HG03354 (cell line): ENCODE data around the gene TMEM202.
"Not testable (repeated sequence)": the region's sequence is repeated elsewhere in the genome, so short reads cannot be mapped to it uniquely, and the experiment has no call there.

Experiments
- ATAC-seq: cut with Tn5 transposase; IDR thresholded peaks from one replicate; pipeline ENCODE4 v1.9.1; 2021; ENCODE audit warnings: mild to moderate bottlenecking; ENCODE audit not compliant: unreplicated experiment, poor library complexity, severe bottlenecking

TMEM202 gene, protein sequence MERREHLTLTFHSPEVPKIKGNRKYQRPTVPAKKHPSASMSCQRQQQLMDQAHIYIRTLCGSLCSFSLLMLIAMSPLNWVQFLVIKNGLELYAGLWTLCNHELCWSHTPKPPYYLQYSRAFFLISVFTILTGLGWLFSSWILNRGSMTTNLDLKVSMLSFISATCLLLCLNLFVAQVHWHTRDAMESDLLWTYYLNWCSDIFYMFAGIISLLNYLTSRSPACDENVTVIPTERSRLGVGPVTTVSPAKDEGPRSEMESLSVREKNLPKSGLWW

GRCh38 chr15:72397796-72398588 is at the start of gene TMEM202:
TSS of gene TMEM202 (plus strand) at chr15:72398305. CDS start at chr15:72398327, 22 bp downstream.
- ATAC-seq = no peak

- no peak for ATAC-seq
Measured at GRCh38 chr15:72353266-72353665, 44.8 kb upstream of the TMEM202 start.

GRCh38 chr15:72354496-72354895 is 43.6 kb upstream of the TMEM202 start:
- no peak for ATAC-seq

DNA sequence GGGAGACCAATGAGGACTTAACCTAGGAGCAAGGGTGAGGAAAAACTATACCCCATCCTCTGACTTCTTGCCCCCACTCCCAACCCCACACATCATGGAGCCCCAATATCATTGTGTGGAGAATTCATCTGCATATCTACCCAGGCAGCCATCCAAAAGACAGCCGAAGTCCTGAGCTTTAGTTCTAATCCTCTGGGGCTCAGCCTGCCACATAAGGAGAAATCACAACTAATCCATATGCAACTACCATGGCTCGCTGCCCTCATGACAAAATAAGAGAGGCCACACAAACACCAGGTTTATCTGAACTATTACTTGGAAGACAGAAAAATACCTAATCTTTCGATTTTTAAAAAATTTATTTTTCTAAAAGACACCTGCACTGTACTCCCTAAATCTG is 40.0 kb upstream of the TMEM202 start:
- no peak for ATAC-seq

DNA sequence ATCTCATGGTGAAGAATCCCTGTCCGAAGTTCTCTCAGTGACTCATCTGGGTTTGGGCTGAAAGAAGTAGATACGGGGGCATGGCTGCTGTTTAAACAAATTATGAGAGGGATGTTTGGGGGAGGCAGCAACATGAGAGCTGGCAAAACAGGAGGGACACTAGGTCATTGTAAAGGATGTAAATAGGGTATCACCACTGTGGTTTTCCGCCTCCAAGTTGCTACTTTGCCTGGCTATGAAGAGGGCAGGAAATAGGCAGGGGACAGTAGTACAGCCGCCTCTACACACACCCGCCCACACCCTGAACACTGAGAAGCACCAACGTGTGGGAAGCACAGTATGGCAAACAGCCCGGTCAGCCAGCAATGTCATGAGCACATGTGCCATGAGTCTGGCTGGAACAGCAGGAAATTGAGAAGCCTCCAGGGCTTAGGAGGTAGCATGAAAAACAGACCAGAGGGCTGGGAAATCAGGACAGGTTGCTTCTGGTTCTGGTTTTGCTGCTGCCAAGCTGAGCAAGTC is 39.4 kb upstream of the TMEM202 start:
- ATAC-seq = no peak

GRCh38 chr15:72361176-72361575 is 36.9 kb upstream of the TMEM202 start:
- ATAC-seq = no peak

- ATAC-seq = peak; percentile 87
Measured at GRCh38 chr15:72365844-72366243, 32.3 kb upstream of the TMEM202 start.

GRCh38 chr15:72368325-72368724 is 29.8 kb upstream of the TMEM202 start:
- ATAC-seq = no peak

- no peak for ATAC-seq
Measured at GRCh38 chr15:72368899-72369298, 29.2 kb upstream of the TMEM202 start.

- no peak for ATAC-seq
Measured at GRCh38 chr15:72369964-72370363, 28.1 kb upstream of the TMEM202 start.

GRCh38 chr15:72372361-72372760 is 25.7 kb upstream of the TMEM202 start:
- no peak for ATAC-seq

DNA sequence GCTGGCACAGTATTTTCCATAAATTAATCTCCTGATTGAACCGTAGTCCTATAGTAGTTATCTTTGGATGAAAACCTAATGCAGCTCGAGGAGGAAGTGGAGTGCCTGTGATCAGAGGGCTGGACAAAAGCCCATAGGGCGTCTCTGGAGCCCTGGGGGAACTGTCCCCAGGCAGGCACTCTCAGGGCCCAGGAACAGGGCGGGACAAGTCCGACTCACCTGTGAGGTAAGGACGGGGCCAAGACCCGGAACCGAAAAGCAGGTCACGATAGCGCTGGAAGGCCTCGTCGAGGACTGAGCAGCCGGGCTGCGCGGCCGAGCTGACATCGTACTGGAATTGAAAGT is 22.6 kb upstream of the TMEM202 start:
- peak; percentile 51 for ATAC-seq

DNA sequence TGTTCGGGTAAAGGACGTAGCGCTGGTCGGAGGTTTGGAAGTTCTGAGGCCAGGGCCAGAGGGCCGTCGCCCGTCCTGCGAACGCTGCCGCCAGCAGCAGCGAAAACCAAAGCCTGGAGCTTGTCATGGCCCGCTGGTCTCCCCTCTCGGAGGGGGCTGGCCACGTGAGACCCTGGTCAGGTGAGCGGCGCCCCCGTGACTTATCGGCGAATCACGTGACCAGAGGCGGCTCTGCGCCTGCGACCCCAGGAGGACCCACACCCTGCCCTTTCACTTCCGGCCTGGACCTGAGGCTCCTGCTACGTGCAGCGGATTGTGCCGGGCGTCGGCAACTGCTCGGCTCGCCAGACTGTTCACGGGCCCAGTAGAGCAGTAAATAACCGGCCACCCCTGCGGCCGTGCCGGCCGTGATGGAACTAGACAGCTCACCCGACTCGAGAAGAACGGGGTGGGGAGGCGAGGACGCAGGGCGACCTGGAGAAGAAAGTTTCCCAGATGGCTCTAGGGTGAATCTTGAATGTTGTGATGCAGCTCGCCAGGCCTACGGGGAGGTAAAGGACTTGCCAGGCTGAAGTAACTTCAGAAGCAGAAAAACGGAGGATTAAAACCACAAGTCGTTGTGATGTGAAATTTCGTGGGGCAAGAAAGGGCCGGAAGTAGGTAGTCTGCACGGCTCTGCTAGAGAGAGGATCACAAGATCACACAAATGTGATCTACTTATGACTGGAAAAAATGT is 22.1 kb upstream of the TMEM202 start, which contains the start of gene HEXA:
TSS of gene HEXA (minus strand) at position 169 of the 736 bp plus-strand sequence. CDS start at position 127, 42 bp downstream.
- ATAC-seq = peak; percentile 79

DNA sequence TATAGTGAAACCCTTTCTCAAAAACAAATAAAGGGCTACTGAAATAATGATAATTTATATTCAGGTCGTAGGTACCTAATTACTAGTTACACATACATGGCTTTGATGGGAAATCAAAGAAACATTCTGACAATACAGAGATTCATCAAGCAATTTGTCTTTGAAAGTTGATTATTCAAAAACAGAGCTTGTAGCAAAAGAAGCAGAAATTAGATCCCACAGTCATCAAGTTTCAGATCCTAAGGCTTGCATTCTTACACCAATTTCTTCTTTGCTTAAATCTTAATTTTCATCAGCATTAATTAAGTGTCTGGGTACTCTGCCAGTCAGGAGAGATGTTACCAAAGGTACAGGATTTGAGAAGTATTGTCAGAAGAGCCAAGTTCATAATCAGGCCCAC is 20.8 kb upstream of the TMEM202 start:
- no peak for ATAC-seq

DNA sequence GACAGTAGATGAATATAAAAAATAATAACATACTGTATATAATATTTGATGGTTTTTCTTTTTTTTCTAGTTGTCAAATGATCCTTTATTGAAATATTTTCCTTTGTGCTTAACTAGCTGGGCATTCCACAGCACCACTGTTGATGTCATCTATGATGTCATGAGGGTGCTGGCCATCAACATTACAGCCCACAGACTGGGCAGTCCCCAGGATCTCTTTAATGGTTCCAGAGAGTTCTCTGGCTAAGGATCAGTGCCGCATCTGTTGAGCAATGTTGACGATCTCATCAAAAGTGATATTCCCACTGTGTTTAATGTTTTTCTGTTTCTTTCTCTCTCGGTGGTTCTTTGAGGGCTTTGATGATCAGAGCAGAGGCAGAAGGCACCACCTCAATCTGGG is 19.0 kb upstream of the TMEM202 start:
- not testable (repeated sequence) for ATAC-seq

DNA sequence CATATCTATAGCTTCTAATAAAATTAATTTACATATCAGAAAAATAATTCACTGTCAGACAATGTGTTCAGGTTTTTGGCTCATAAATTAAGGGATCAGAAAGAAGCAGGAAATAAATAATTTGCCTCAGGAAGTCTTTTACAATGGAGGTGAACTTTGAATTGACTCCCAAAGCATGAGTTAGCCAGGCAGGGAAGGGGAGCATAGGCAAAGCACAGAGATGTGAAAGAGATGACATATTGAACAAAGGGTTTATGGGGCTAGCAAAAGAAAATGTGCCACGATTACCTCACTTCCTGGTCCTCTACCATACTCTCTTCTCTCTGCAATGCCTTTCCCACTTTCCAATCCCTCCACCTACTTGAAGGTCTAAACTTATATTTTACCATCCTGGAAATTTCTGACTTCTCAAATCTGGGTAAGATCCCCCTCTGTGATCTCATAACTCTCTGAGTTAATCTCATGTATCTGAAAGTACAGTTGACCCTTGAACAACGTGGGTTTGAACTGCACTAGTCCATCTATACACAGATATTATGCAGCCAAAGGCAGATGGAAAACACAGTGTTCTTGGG is 18.2 kb upstream of the TMEM202 start:
- no peak for ATAC-seq

- ATAC-seq = no peak
Measured at GRCh38 chr15:72380743-72381142, 17.4 kb upstream of the TMEM202 start.

GRCh38 chr15:72382146-72382545 is 16.0 kb upstream of the TMEM202 start:
- no peak for ATAC-seq

DNA sequence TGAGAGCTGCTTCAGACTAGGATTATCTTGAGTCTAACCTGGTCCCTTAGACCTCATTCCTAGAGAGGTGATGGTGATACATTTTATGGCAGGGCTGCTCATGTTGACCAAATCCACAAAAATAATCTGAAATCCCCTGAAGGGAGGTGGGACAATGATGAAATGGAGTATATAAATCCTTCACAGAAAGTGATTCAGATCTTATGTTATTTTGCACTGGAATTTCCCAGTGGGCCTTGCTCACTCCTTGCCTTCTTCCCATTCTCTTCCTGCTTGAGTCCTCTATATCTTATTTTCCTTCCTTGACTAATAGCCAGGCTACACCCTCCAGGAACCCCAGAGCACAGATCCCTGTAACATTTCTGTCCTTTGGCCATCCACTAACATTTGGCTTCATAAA is 10.4 kb upstream of the TMEM202 start:
- ATAC-seq = no peak

GRCh38 chr15:72389231-72389630 is 8.9 kb upstream of the TMEM202 start:
- ATAC-seq = no peak
